Caco-2 (cell line): Measurements from ENCODE around the gene PARVA. TPM values are rescaled to one million over a fixed set of nuclear protein-coding genes. Genes with fewer than 3 reads are reported as not detected.

ENCODE experiments used
- BruUV-seq: library from RNA; stranded (reverse); fragments of 400-500 nt; replicated peaks from 2 replicates; lab custom pipeline; 2021; lab: Mats Ljungman, UMichigan
- CTCF ChIA-PET: fragments of 300-600 bp; sonication (Branson Sonifier 250); formaldehyde crosslinking; loops from one replicate; lab custom pipeline; 2022; ENCODE audit warnings: antibody characterized with exemption; lab: Charles Lee
- POLR2A ChIA-PET: fragments of 300-600 bp; sonication (Branson Sonifier 250); formaldehyde crosslinking; loops from one replicate; lab custom pipeline; 2022; ENCODE audit warnings: antibody characterized with exemption; lab: Charles Lee
- DNase-seq, 2 experiments: peaks; one replicate each; pipeline versions ENCODE4 v3.0.0 to v3.0.0-alpha.2; 2020 to 2022
- H3K27me3 ChIP-seq: replicated peaks from 2 replicates; pipeline ENCODE4 v1.6.0; 2011; ENCODE audit warnings: low read length; ENCODE audit not compliant: control insufficient read depth, insufficient read depth
- H3K36me3 ChIP-seq: 2 replicates; pipeline ENCODE4 v1.5.1; 2011; ENCODE audit warnings: low read length; ENCODE audit not compliant: control insufficient read depth, insufficient read depth
- H3K4me1 ChIP-seq: fragments of 250-450 bp; sonication (Bioruptor Pico); 2 replicates; pipeline ENCODE4 v1.5.1; 2020; ENCODE audit warnings: mild to moderate bottlenecking
- H3K4me3 ChIP-seq: 2 replicates; pipeline ENCODE4 v1.5.1; 2011; ENCODE audit warnings: low read depth, mild to moderate bottlenecking, control low read depth, low read length
- H3K9me3 ChIP-seq: fragments of 250-450 bp; sonication (Bioruptor Pico); 2 replicates; pipeline ENCODE4 v1.5.1; 2020; ENCODE audit warnings: mild to moderate bottlenecking, moderate library complexity
- H3K27ac Mint-ChIP-seq: one replicate; pipeline ENCODE4 v1.8.0; 2022; ENCODE audit warnings: mixed read lengths; ENCODE audit not compliant: unreplicated experiment
- H3K27me3 Mint-ChIP-seq: one replicate; pipeline ENCODE4 v1.8.0; 2022; ENCODE audit warnings: mixed read lengths; ENCODE audit not compliant: insufficient read depth, unreplicated experiment
- H3K36me3 Mint-ChIP-seq: one replicate; pipeline ENCODE4 v1.8.0; 2022; ENCODE audit warnings: mild to moderate bottlenecking, mixed read lengths; ENCODE audit not compliant: insufficient read depth, unreplicated experiment
- H3K4me1 Mint-ChIP-seq: one replicate; pipeline ENCODE4 v1.8.0; 2022; ENCODE audit warnings: low read depth, mixed read lengths; ENCODE audit not compliant: unreplicated experiment
- H3K4me3 Mint-ChIP-seq: one replicate; pipeline ENCODE4 v1.8.0; 2022; ENCODE audit warnings: mild to moderate bottlenecking, moderate library complexity, mixed read lengths; ENCODE audit not compliant: unreplicated experiment
- H3K9me3 Mint-ChIP-seq: one replicate; pipeline ENCODE4 v1.8.0; 2022; ENCODE audit warnings: mixed read lengths; ENCODE audit not compliant: unreplicated experiment
- intact Hi-C: fragments of 100-400 bp; cut with micrococcal nuclease; formaldehyde crosslinking; loops from one replicate; pipeline ENCODE4 v1.10.0; 2022; ENCODE audit not compliant: unreplicated experiment
- total RNA-seq: library from RNA; stranded (reverse); gene quantifications from 2 replicates; pipeline ENCODE4 v1.2.3, GENCODE V29; 2022
- TF ChIP-seq, protein P1 (sequence below), 2 experiments: fragments of 200-600 bp in 1 of 2; IDR thresholded peaks; 1 replicate in 1 of 2; 2 replicates in 1 of 2; pipeline versions ENCODE4 v1.5.1 to v1.8.0; 2011 to 2022; ENCODE audit warnings: antibody characterized with exemption in 1 of 2, control low read depth in 1 of 2, inconsistent platforms in 1 of 2, low read depth in 1 of 2, low read length in 1 of 2, mild to moderate bottlenecking in 1 of 2, moderate library complexity in 1 of 2; ENCODE audit not compliant: insufficient read depth in 1 of 2, severe bottlenecking in 1 of 2, unreplicated experiment in 1 of 2

The PARVA gene
- total RNA-seq, 1 experiment from 2014 or later, result 45.3 TPM

DNA sequence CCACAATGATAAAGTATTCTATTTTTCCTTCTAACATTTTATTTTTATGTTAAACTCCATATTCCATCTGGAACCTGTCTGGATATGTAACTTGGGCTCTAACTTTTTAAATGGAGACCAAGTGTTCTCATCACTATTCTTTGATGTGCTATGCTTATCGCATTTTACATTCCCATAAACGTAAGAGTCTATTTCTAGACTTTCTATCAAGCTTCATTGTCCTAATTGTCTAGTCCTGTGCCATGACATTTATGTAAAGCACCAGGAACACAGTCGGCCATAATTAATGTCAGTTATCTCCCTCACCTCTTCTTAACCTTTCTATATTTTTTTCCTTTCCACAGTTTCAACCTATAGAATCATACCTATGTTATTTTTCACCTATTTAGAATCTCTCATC is 183.0 kb downstream of the PARVA start:
- ChIA-PET CTCF (no interaction called here), POLR2A (no interaction called here)
- TF ChIP-seq, protein P1, sequence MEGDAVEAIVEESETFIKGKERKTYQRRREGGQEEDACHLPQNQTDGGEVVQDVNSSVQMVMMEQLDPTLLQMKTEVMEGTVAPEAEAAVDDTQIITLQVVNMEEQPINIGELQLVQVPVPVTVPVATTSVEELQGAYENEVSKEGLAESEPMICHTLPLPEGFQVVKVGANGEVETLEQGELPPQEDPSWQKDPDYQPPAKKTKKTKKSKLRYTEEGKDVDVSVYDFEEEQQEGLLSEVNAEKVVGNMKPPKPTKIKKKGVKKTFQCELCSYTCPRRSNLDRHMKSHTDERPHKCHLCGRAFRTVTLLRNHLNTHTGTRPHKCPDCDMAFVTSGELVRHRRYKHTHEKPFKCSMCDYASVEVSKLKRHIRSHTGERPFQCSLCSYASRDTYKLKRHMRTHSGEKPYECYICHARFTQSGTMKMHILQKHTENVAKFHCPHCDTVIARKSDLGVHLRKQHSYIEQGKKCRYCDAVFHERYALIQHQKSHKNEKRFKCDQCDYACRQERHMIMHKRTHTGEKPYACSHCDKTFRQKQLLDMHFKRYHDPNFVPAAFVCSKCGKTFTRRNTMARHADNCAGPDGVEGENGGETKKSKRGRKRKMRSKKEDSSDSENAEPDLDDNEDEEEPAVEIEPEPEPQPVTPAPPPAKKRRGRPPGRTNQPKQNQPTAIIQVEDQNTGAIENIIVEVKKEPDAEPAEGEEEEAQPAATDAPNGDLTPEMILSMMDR (IDR thresholded peaks at IDR 0.05; ENCODE audit: insufficient read depth in 1 of 2, low read depth in 1 of 2, low read length in 1 of 2, severe bottlenecking in 1 of 2, unreplicated experiment in 1 of 2), result no peak
- H3K9me3 Mint-ChIP-seq, result no peaks in the 10 kb centered on the region
- no peak overlapping the region for H3K4me3 Mint-ChIP-seq
- no peaks in the 10 kb centered on the region for H3K36me3 Mint-ChIP-seq
- H3K4me1 Mint-ChIP-seq, result peaks cover 16% of the 10 kb centered on the region
- intact Hi-C loops, result no loop called here
- BruUV-seq, result no TSS peak
- no peaks in the 10 kb centered on the region for H3K27me3 ChIP-seq
- DNase-seq, result no peak
- no peaks in the 10 kb centered on the region for H3K9me3 ChIP-seq
- no peak overlapping the region for H3K4me3 ChIP-seq
- no peak overlapping the region for H3K27ac Mint-ChIP-seq
- H3K4me1 ChIP-seq, result no peaks in the 10 kb centered on the region; the same call in 1 of the 2 replicates
- no peaks in the 10 kb centered on the region for H3K36me3 ChIP-seq
- peaks cover 10% of the 10 kb centered on the region for H3K27me3 Mint-ChIP-seq

DNA sequence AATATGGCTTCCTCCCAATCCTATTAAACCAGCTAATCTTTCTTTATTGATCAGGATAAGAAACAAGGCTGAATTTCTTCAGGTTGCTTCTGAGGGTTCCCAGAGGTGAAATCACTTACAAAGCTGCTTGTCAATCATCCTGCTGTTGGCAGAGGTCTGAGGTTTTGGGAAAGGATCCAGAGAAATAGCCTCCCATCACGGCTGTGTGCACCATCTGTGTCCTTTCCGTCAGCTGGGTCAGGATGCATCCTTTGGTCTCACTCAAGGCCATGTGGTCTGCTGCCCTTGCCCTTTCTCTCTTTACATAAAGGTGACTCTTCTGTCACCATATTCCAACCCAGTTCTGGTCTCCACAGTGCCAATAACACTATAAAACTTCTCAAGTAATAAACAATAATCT is 183.5 kb downstream of the PARVA start:
- H3K9me3 ChIP-seq, result no peaks in the 10 kb centered on the region
- CTCF ChIA-PET, result no interaction called here
- TF ChIP-seq, protein P1 (IDR thresholded peaks at IDR 0.05; ENCODE audit: insufficient read depth in 1 of 2, low read depth in 1 of 2, low read length in 1 of 2, severe bottlenecking in 1 of 2, unreplicated experiment in 1 of 2), result no peak
- Mint-ChIP-seq H3K36me3 (no peaks in the 10 kb centered on the region), H3K27ac (no peak overlapping the region), H3K9me3 (no peaks in the 10 kb centered on the region), H3K4me1 (peaks cover 16% of the 10 kb centered on the region), H3K4me3 (no peak overlapping the region), H3K27me3 (peaks cover 10% of the 10 kb centered on the region)
- no peak for DNase-seq
- H3K4me3 ChIP-seq, result no peak overlapping the region
- intact Hi-C loops, result no loop called here
- H3K4me1 ChIP-seq, result no peaks in the 10 kb centered on the region; the same call in 1 of the 2 replicates
- H3K27me3 ChIP-seq, result no peaks in the 10 kb centered on the region
- no peaks in the 10 kb centered on the region for H3K36me3 ChIP-seq
- POLR2A ChIA-PET, result no interaction called here
- no TSS peak for BruUV-seq

DNA sequence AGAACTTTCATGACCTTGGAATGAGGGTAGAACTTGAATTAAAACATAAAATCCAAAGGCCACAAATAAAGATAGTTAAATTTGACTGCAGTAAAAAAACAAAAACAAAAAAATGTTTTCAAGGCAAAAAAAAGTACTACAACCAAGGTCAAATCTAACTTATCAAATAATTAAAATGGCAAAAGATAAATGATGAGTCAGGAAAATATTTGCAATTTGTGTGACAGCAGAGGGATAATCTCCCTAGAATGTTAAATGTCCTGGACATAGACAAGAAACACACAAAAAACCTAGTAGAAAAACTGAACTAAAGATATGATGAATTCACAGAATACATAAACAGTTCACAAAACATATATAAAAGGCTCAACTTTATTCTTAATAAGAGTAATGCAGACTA is 186.6 kb downstream of the PARVA start:
- Histone ChIP-seq H3K36me3 (no peaks in the 10 kb centered on the region), H3K4me1 (no peaks in the 10 kb centered on the region), H3K4me3 (no peak overlapping the region), H3K27me3 (no peaks in the 10 kb centered on the region), H3K9me3 (no peaks in the 10 kb centered on the region)
- CTCF ChIA-PET, result no interaction called here
- Mint-ChIP-seq H3K4me1 (no peaks in the 10 kb centered on the region), H3K27me3 (peaks cover 13% of the 10 kb centered on the region), H3K27ac (no peak overlapping the region), H3K9me3 (no peaks in the 10 kb centered on the region), H3K36me3 (no peaks in the 10 kb centered on the region), H3K4me3 (no peak overlapping the region)
- DNase-seq, result no peak
- POLR2A ChIA-PET, result no interaction called here
- intact Hi-C loops, result no loop called here
- TF ChIP-seq, protein P1 (IDR thresholded peaks at IDR 0.05; ENCODE audit: insufficient read depth in 1 of 2, low read depth in 1 of 2, low read length in 1 of 2, severe bottlenecking in 1 of 2, unreplicated experiment in 1 of 2), result no peak
- BruUV-seq, result no TSS peak
